Esophagus squamous epithelium (tissue), 5 donors: ENCODE measurements around the gene JAZF1. TPM values are rescaled to one million over a fixed set of nuclear protein-coding genes. Genes with fewer than 3 reads are reported as not detected.

Experiments used
- DNase-seq: peaks from one replicate; lab custom pipeline; 2025; lab: John Stamatoyannopoulos, UW
- H3K27ac ChIP-seq, 4 donors: fragments of 200-600 bp; sonication (generic); one replicate each; pipeline ENCODE4 v1.5.1; 2016 to 2019; ENCODE audit warnings: mild to moderate bottlenecking in 1 of 4
- H3K27me3 ChIP-seq, 4 donors: fragments of 200-600 bp; sonication (generic); 1 replicate in 3 of 4; 2 replicates in 1 of 4; pipeline versions ENCODE4 v1.5.1 to v1.6.0; 2017 to 2021; ENCODE audit warnings: antibody characterized with exemption in 1 of 4
- H3K36me3 ChIP-seq, 3 donors: fragments of 200-600 bp; sonication (generic); one replicate each; pipeline ENCODE4 v1.5.1; 2016 to 2019
- H3K4me1 ChIP-seq, 3 donors: fragments of 200-600 bp; sonication (generic); one replicate each; pipeline ENCODE4 v1.5.1; 2017 to 2019
- H3K4me3 ChIP-seq, 4 donors: fragments of 200-600 bp; sonication (generic); 1 replicate in 3 of 4; 2 replicates in 1 of 4; pipeline ENCODE4 v1.5.1; 2016 to 2019; ENCODE audit warnings: mild to moderate bottlenecking in 2 of 4, moderate library complexity in 1 of 4
- H3K9me3 ChIP-seq, 3 donors: fragments of 200-600 bp; sonication (generic); one replicate each; pipeline ENCODE4 v1.5.1; 2016 to 2019
- CTCF ChIP-seq, 6 experiments: fragments of 450-650 bp in 4 of 6; fragments of 200-600 bp in 2 of 6; sonication (generic) in 2 of 6; IDR thresholded peaks; one replicate each; pipeline ENCODE4 v1.5.1; 2016 to 2019; ENCODE audit warnings: antibody characterized with exemption in 6 of 6, mild to moderate bottlenecking in 4 of 6, moderate library complexity in 4 of 6
- POLR2A ChIP-seq, 4 donors: fragments of 450-650 bp; IDR thresholded peaks; one replicate each; pipeline ENCODE4 v1.6.1; 2017; ENCODE audit warnings: antibody characterized with exemption in 4 of 4, mild to moderate bottlenecking in 4 of 4, moderate library complexity in 3 of 4
- WGBS, 2 donors: methylation state at CpG; one replicate each; pipeline ENCODE4 v1.1.5; 2018; 5-methylcytosine and 5-hydroxymethylcytosine counted together
- intact Hi-C: fragments of 100-400 bp; cut with DNase I; formaldehyde crosslinking; loops from one replicate; pipeline ENCODE4 v1.15.0; 2022
- total RNA-seq, 4 donors: library from RNA; depleted of rRNA; stranded (reverse); fragments of >200 nt; gene quantifications; one replicate each; pipeline ENCODE4 v1.1.0, GENCODE V29; 2016
- donor health status: DM: yes; HTN: yes; CAD: no.

Gene JAZF1
- total RNA-seq, 4 donors from 2014 or later = 1.3 to 8.6 (median 2.0) TPM

- no peak for DNase-seq
- TF ChIP-seq POLR2A (IDR thresholded peaks at IDR 0.05) (no peak), CTCF (IDR thresholded peaks at IDR 0.05) (no peak)
- WGBS, 2 donors = 50 to 64% methylated on average over 3 of the region's 3 CpGs
- H3K4me1 ChIP-seq = peaks cover 0 to 5% (median 0%) of the 10 kb centered on the region in 3 donors
- no peak overlapping the region for H3K27ac ChIP-seq
- no peaks in the 10 kb centered on the region for H3K27me3 ChIP-seq
- no peak overlapping the region for H3K4me3 ChIP-seq
- H3K9me3 ChIP-seq = no peaks in the 10 kb centered on the region
- intact Hi-C loops = no loop called here
- no peaks in the 10 kb centered on the region for H3K36me3 ChIP-seq
These were observed 230.5 kb downstream of the JAZF1 start for GRCh38 chr7:27950123-27950522.

- Histone ChIP-seq H3K4me3 (no peak overlapping the region), H3K36me3 (no peaks in the 10 kb centered on the region), H3K4me1 (peaks cover 0 to 5% (median 0%) of the 10 kb centered on the region in 3 donors), H3K9me3 (no peaks in the 10 kb centered on the region), H3K27ac (no peak overlapping the region), H3K27me3 (no peaks in the 10 kb centered on the region)
- no peak for DNase-seq
- TF ChIP-seq POLR2A (IDR thresholded peaks at IDR 0.05) = no peak
- TF ChIP-seq CTCF (IDR thresholded peaks at IDR 0.05) = no peak
- 93 to 94% methylated on average over 3 of the region's 3 CpGs for WGBS, 2 donors
- intact Hi-C loops = no loop called here
These were observed 231.7 kb downstream of the JAZF1 start for GRCh38 chr7:27948861-27949260.

DNA sequence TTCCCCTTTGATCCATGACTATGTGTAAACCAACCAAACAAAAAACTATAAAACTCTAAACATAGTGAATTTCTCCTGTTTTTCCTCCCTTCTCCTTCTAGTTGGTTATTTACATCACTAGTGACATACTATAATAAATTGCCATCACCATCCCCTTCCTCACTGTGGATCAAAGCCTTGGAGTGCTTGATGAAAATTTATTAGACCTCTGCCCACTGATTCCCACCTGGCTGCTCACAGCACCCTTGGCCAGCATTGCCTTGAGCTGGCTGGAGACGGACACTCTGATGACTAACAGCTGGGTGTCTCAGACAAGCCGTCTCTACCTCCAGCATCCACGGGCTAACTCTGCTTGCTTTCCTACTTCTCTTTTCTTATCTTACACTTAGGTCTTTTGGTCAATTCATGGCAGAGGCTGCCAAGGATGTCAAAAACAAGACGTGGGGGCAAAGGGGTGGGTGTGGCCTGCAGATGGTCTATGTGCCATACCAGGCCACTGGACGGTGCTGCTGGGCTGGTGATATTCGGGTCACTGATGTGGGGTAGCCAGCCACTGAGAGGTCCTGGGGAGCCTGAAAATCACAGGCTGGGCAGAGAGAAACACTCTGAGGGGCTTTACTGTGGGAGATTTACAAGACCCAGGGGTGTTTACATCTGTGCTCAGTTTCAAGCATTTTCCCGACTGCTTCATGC is 232.9 kb downstream of the JAZF1 start:
- intact Hi-C loops = no loop called here
- H3K9me3 ChIP-seq = no peaks in the 10 kb centered on the region
- 63 to 65% methylated on average over 7 of the region's 7 CpGs for WGBS, 2 donors

DNA sequence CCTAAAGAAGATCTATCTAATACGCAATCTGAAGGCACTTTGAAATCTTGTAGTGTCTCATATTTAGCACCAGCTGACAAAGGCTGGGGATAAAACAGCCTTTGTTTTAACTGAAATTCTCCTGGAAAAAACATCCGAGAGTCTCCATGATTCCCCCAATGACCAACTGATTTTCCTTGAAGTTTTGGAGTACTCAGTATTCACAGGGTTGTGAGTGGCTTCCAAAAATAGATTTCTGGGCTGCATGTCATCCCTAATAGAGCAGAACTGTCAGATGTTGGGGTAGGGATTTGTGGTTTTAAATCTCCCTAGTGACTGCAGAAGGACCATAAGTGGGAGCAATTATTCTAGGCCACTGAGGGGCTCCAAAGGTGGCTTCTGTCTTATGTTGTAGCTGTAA is 234.2 kb downstream of the JAZF1 start:
- intact Hi-C loops = no loop called here
- Histone ChIP-seq H3K27me3 (no peaks in the 10 kb centered on the region), H3K27ac (no peak overlapping the region), H3K4me3 (no peak overlapping the region), H3K36me3 (no peaks in the 10 kb centered on the region), H3K4me1 (no peaks in the 10 kb centered on the region), H3K9me3 (no peaks in the 10 kb centered on the region)
- DNase-seq = no peak
- TF ChIP-seq CTCF (IDR thresholded peaks at IDR 0.05) (no peak), POLR2A (IDR thresholded peaks at IDR 0.05) (no peak)
- 88 to 90% methylated on average over 2 of the region's 2 CpGs for WGBS, 2 donors

More for the DNA sequence above, 232.9 kb downstream of the JAZF1 start:
- Histone ChIP-seq H3K4me1 (peaks cover 0 to 5% (median 0%) of the 10 kb centered on the region in 3 donors), H3K27ac (no peak overlapping the region), H3K36me3 (no peaks in the 10 kb centered on the region), H3K27me3 (no peaks in the 10 kb centered on the region), H3K4me3 (no peak overlapping the region)
- TF ChIP-seq CTCF (IDR thresholded peaks at IDR 0.05) (no peak), POLR2A (IDR thresholded peaks at IDR 0.05) (no peak)
- no peak for DNase-seq

DNA sequence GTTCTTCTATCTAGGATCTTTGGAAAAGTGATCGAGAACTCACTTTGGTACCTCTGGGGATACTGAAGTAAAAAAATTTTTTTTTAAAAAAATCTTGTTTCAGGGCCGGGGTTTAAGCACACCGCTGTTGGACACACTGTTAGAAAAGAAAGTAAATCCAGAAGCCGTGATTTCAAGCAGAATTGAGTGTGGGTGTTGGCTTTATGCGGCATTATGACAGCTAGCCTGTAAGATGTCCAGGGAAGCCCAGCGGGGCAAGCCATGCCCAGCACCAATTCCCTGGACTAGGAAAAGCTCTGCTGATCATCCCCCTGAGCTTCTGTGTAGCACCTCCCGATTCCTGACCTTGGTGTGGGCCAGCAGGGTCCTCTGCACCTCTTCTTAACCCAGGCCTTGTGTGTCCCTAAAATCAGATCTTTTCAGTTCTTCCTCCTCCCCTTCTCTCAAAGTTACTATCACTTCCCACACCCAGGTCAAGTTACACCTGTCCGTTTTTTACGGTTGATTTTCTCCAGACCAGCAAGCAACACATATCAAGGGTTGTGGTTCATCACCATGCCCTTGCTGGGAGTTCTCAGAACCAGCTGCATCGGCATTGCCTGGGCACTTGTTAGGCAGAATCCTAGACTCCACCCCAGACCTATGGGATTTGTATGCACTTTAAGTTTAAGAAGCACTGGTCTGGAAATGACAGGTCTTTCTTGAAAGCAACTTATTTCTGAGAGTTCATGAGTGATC is 235.4 kb downstream of the JAZF1 start:
- intact Hi-C loops = no loop called here
- Histone ChIP-seq H3K27me3 (no peaks in the 10 kb centered on the region), H3K4me1 (no peaks in the 10 kb centered on the region), H3K36me3 (no peaks in the 10 kb centered on the region), H3K9me3 (no peaks in the 10 kb centered on the region), H3K4me3 (no peak overlapping the region), H3K27ac (no peak overlapping the region)
- TF ChIP-seq POLR2A (IDR thresholded peaks at IDR 0.05) (no peak), CTCF (IDR thresholded peaks at IDR 0.05) (no peak)
- DNase-seq = no peak
- WGBS, 2 donors = 89 to 90% methylated on average over 10 of the region's 10 CpGs
